OCI-LY7 (cell line): ENCODE results near the gene TTL.

Experiments used
- EZH2phosphoT487 ChIP-seq: fragments of 200-600 bp; sonication (generic); IDR thresholded peaks from 2 replicates; pipeline ENCODE4 v1.6.1; 2018; ENCODE audit warnings: low read depth, borderline replicate concordance, mild to moderate bottlenecking, mixed run types, antibody characterized with exemption, low read length, moderate library complexity, mixed read lengths
- TF ChIP-seq, protein P1 (sequence below): fragments of 200-600 bp; sonication (generic); conservative IDR thresholded peaks from 2 replicates; pipeline ENCODE4 v1.5.1; 2014; ENCODE audit warnings: mild to moderate bottlenecking, antibody characterized with exemption, low read length, moderate library complexity, mixed read lengths

DNA sequence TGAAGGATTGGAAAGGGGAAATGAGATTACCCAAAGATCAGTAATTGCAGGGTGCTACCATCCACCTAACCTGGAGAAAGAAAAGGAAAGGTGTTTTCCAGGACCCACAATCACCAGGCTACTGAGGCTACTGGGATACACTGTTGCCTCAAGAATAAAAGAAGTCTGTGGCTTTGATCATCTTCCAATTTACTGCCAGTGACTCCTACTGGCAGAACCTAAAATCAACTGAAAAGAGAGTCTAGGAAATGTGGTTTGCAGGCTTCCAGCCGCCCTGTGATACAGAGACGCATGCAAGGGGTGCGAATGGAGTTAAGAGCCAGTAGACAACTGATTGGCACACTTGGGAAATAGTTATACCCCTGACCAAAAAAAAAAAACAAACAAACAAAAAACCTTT is 16.6 kb upstream of the TTL start:
- TF ChIP-seq, protein P1, sequence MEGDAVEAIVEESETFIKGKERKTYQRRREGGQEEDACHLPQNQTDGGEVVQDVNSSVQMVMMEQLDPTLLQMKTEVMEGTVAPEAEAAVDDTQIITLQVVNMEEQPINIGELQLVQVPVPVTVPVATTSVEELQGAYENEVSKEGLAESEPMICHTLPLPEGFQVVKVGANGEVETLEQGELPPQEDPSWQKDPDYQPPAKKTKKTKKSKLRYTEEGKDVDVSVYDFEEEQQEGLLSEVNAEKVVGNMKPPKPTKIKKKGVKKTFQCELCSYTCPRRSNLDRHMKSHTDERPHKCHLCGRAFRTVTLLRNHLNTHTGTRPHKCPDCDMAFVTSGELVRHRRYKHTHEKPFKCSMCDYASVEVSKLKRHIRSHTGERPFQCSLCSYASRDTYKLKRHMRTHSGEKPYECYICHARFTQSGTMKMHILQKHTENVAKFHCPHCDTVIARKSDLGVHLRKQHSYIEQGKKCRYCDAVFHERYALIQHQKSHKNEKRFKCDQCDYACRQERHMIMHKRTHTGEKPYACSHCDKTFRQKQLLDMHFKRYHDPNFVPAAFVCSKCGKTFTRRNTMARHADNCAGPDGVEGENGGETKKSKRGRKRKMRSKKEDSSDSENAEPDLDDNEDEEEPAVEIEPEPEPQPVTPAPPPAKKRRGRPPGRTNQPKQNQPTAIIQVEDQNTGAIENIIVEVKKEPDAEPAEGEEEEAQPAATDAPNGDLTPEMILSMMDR, result no peak
- no peak for TF ChIP-seq EZH2phosphoT487
